Measurements from ENCODE around the gene IPO4.
A peak's percentile ranks its signal among the peaks of the same experiment; 100 is the strongest.

The IPO4 gene

GRCh38 chr14:24195186-24196070 is 6.8 kb upstream of the IPO4 start, which contains the start of gene TM9SF1:
Gene TM9SF1, minus strand, starts transcription at chr14:24195441. Its CDS starts 422 bp downstream, at chr14:24195019.
- DNase-seq (ENCODE audit: low read depth): peak; percentile 87
- TF ChIP-seq CTCF (IDR thresholded peaks at IDR 0.05; ENCODE audit: low read length, missing control alignments): no peak
- H3K4me3 ChIP-seq (replicated peaks; ENCODE audit: low read depth, low read length): peak within 1 kb of the TSS; percentile 88

GRCh38 chr14:24194873-24195185 is 6.2 kb upstream of the IPO4 start:
- no peak for DNase-seq (ENCODE audit: low read depth)
- TF ChIP-seq CTCF (IDR thresholded peaks at IDR 0.05; ENCODE audit: low read length, missing control alignments): no peak
- peak overlapping the region; percentile 88 for H3K4me3 ChIP-seq (replicated peaks; ENCODE audit: low read depth, low read length)

- no peak for DNase-seq (ENCODE audit: low read depth)
- TF ChIP-seq CTCF (IDR thresholded peaks at IDR 0.05; ENCODE audit: low read length, missing control alignments): no peak
Observed at GRCh38 chr14:24194186-24194872, 5.7 kb upstream of the IPO4 start.

GRCh38 chr14:24192933-24193332 is 4.3 kb upstream of the IPO4 start:
- no peak overlapping the region for H3K4me3 ChIP-seq (replicated peaks; ENCODE audit: low read depth, low read length)
- TF ChIP-seq CTCF (IDR thresholded peaks at IDR 0.05; ENCODE audit: low read length, missing control alignments): no peak
- DNase-seq (ENCODE audit: low read depth): no peak

More at GRCh38 chr14:24194186-24194872, 5.7 kb upstream of the IPO4 start:
- H3K4me3 ChIP-seq (replicated peaks; ENCODE audit: low read depth, low read length): peak overlapping the region; percentile 88

GRCh38 chr14:24190416-24190815 is 1.8 kb upstream of the IPO4 start:
- no peak for DNase-seq (ENCODE audit: low read depth)
- no peak overlapping the region for H3K4me3 ChIP-seq (replicated peaks; ENCODE audit: low read depth, low read length)

GRCh38 chr14:24189460-24189859 is 844 bp upstream of the IPO4 start:
- TF ChIP-seq CTCF (IDR thresholded peaks at IDR 0.05; ENCODE audit: low read length, missing control alignments): no peak
- DNase-seq (ENCODE audit: low read depth): no peak
- no peak overlapping the region for H3K4me3 ChIP-seq (replicated peaks; ENCODE audit: low read depth, low read length)

More at GRCh38 chr14:24190416-24190815, 1.8 kb upstream of the IPO4 start:
- TF ChIP-seq CTCF (IDR thresholded peaks at IDR 0.05; ENCODE audit: low read length, missing control alignments): no peak

Data from fibroblast of pulmonary artery (primary cell).